Astrocyte of the cerebellum (primary cell): ENCODE data around the gene ATP2B3.

Source experiments
- DNase-seq: peaks from one replicate; pipeline ENCODE4 v3.0.0-alpha.2; 2011; ENCODE audit warnings: low read depth
- H3K4me3 ChIP-seq: 2 replicates; pipeline ENCODE4 v1.5.1; 2011; ENCODE audit warnings: mild to moderate bottlenecking, low read depth, low read length, moderate library complexity
- in situ Hi-C: cut with HindIII; loops from 2 replicates; pipeline ENCODE4 v1.10.0; 2017; ENCODE audit warnings: low sequenced_read_pairs
- TF ChIP-seq, protein P1 (sequence below): IDR thresholded peaks from 2 replicates; pipeline ENCODE4 v1.5.1; 2012; ENCODE audit warnings: low read length, low read depth, moderate library complexity, mild to moderate bottlenecking; ENCODE audit errors: missing control alignments

ATP2B3 gene

DNA sequence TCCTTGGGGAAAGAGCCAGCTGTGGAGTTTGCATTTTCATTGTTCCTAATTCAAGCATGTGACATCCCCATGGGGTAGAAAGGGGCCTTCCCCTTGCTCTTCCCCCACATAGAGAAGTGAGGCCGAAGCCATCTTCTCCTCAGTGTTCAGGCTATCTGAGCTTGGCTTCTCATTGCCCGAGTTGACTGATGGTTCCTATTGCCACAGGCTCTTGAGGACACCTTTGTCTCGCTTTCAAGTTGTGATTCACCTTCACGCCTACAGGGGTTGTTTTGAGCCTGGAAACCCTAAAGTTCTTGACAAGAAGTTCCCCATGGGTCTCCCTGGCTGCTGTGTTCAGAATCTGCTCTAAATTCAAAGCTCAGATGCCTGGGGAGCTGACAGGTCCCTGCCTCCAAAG lies 56.5 kb downstream of the ATP2B3 start:
- H3K4me3 ChIP-seq = no peak overlapping the region
- in situ Hi-C loops = no loop called here
- no peak for DNase-seq
- TF ChIP-seq, protein P1, sequence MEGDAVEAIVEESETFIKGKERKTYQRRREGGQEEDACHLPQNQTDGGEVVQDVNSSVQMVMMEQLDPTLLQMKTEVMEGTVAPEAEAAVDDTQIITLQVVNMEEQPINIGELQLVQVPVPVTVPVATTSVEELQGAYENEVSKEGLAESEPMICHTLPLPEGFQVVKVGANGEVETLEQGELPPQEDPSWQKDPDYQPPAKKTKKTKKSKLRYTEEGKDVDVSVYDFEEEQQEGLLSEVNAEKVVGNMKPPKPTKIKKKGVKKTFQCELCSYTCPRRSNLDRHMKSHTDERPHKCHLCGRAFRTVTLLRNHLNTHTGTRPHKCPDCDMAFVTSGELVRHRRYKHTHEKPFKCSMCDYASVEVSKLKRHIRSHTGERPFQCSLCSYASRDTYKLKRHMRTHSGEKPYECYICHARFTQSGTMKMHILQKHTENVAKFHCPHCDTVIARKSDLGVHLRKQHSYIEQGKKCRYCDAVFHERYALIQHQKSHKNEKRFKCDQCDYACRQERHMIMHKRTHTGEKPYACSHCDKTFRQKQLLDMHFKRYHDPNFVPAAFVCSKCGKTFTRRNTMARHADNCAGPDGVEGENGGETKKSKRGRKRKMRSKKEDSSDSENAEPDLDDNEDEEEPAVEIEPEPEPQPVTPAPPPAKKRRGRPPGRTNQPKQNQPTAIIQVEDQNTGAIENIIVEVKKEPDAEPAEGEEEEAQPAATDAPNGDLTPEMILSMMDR = no peak

DNA sequence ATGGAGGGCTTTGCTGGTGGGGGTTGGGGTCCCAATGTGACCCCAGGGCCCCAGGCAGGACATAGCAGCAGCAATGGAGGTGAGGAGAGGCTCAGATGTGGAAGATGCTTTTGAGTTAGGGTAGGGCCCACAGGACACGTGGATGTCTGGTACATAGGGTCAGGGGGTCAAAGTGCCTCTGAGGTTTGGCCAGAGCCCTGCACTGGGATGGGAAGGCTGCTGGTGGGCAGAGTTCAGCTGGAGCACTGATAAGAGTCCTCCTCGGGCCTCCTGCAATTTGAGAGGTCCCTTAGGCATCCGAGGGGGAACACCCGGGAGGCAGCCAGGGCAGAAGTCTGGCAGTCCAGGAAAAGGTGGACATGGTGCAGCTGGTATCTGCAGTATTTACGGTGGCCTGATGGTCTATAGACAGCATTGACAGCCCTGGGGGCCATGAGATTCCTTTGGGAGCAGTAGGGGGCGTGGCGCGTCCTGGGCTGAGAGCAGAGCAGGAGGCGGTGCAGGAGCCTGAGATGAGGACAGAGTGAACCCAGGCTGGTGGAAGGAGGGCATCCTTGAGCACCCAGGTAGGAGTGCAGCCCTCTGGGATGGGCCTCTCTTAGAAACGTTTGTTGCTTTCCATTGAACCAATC lies 58.9 kb downstream of the ATP2B3 start:
- no peak overlapping the region for H3K4me3 ChIP-seq
- in situ Hi-C loops = no loop called here
- no peak for DNase-seq
- TF ChIP-seq, protein P1 = no peak

DNA sequence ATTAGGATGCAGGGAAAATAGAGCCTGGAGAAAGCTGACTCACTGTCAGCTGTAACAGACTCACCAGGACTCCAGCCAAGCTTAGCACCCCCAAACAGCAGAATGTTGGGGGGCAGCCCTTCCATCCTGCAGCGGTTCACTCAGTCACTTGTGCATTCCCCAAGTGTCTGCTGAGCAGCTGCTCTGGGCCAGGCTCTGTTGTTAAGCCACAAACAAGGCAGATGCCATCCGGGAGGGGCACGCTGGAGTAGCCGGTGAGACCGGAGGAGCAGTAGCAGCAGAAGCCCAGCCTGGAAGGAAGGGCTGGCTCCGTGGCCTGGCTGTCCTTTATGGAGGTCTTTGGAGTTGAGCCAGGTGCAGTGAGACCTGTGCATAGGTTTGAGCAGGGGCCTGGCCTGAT lies 59.5 kb downstream of the ATP2B3 start:
- in situ Hi-C loops = no loop called here
- H3K4me3 ChIP-seq = no peak overlapping the region
- TF ChIP-seq, protein P1 = no peak
- no peak for DNase-seq

DNA sequence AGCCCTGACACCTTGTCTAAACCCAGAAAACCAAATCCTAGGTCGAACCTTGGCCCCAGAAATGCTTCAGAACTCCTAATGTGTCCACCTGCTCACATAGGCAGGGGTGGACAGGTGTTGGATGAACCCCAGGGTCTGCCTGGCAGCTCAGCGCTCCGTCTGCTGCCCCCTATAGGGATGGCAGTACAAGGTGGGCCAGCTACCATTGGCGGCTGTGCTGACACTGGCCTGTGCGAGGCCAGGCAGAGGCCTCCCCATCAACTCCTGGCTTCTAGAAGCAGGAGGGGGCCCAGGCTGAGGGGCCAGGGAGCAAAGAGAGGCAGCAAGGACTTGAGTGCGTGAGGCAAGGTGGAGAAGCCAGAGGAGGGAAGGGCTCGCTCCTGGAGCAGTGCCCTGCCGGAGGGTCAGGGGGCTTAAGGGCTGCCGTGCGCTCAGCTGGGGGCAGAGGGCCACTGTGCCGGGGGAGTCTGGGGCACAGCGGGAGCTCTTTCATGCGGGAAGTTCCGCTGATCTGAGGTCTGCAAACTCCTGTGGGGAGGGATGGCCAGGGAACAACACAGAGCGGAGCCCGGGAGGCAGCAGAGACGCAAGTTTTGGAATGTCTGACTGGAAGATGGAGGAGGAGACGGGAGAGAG lies 60.9 kb downstream of the ATP2B3 start:
- no peak for DNase-seq
- TF ChIP-seq, protein P1 = no peak
- in situ Hi-C loops = no loop called here
- no peak overlapping the region for H3K4me3 ChIP-seq

DNA sequence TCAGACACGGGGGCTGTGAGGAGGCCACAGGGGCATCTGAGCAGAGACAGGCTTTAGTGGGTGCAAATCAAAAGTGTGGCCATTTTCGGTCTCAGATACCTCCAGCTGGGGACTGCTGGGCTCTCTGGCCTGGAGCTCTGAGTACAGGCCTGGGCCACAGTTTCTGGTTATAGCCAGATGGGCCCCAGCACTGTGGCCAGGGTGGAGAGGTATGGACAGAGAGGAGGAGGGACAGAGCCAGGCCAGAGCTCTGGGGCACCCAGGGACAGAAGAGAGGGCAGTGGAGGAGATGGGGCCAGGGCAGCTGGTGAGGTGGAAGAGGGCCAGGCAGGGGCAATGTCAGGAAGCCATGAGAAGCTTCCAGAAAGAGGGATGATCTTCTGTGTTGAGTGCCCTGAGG lies 61.4 kb downstream of the ATP2B3 start:
- in situ Hi-C loops = no loop called here
- no peak for DNase-seq
- no peak overlapping the region for H3K4me3 ChIP-seq
- TF ChIP-seq, protein P1 = no peak

DNA sequence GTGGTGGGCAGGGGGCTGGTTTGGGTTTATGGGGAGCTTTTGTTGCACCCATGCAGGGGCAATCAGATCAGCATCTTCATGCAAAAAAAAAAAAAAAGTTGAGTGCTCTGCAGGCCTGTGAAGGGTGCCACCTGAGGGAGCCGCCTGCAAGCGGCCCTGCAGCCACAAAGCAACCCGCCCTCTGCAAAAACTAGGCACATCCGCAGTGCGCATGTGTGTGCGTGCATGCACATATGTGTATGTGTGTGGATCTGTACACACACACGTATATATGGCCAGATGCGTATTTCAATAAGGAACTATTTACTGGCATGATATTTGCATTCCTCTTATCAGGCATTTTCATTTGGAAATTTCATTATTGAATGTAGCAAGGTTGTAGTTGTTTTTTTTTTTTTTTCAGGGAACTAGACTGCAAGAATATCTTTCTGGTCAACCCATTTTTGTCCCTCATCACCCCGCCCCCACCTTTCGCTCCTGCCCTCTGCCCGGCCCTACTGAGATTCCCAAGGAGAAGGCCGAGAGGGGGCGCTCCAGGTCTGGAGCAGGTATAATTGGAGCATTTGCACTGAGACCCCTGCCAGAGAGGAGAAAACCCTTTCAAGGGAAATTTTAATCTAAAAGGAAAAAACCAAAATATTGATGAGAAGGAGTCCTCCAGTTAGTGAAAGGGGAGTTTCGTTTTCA lies 63.4 kb downstream of the ATP2B3 start:
- no peak for DNase-seq
- no peak overlapping the region for H3K4me3 ChIP-seq
- TF ChIP-seq, protein P1 = peak; percentile 12
- in situ Hi-C loops = no loop called here
